Keratinocyte (primary cell): ENCODE results near the gene NANOS3. TPM values are rescaled to one million over a fixed set of nuclear protein-coding genes. Genes with fewer than 3 reads are reported as not detected.

ENCODE experiments used
- DNase-seq: peaks from one replicate; pipeline ENCODE4 v3.0.0-alpha.2; 2011; ENCODE audit warnings: low read depth, missing footprints, low spot score
- FAIRE-seq: peaks from 2 replicates; lab custom pipeline; 2011; peaks lifted over from hg19 to GRCh38; lab: Jason Lieb, UNC
- H2AFZ ChIP-seq: 2 replicates; pipeline ENCODE4 v1.6.0; 2012; ENCODE audit warnings: low read length, control low read depth, inconsistent platforms; ENCODE audit not compliant: control insufficient read depth
- H3K27ac ChIP-seq: 2 replicates; pipeline ENCODE4 v1.5.1; 2011; ENCODE audit warnings: low read length; ENCODE audit not compliant: control insufficient read depth, insufficient read depth
- H3K27me3 ChIP-seq: 3 replicates; pipeline ENCODE4 v1.6.0; 2011; ENCODE audit warnings: low read length; ENCODE audit not compliant: control insufficient read depth, insufficient read depth; ENCODE audit errors: extremely low read depth
- H3K36me3 ChIP-seq, 2 experiments: 2 replicates in 1 of 2; 3 replicates in 1 of 2; pipeline ENCODE4 v1.5.1; 2011; ENCODE audit warnings: low read length in 2 of 2, mild to moderate bottlenecking in 1 of 2; ENCODE audit not compliant: control insufficient read depth in 2 of 2, insufficient read depth in 2 of 2; ENCODE audit errors: extremely low read depth in 1 of 2
- H3K4me1 ChIP-seq: 3 replicates; pipeline ENCODE4 v1.5.1; 2011; ENCODE audit warnings: low read length; ENCODE audit not compliant: control insufficient read depth, insufficient read depth; ENCODE audit errors: extremely low read depth
- H3K4me2 ChIP-seq: 3 replicates; pipeline ENCODE4 v1.6.0; 2011; ENCODE audit warnings: low read depth, low read length; ENCODE audit not compliant: control insufficient read depth, insufficient read depth; ENCODE audit errors: extremely low read depth
- H3K4me3 ChIP-seq, 3 experiments: fragments of 200-600 bp in 1 of 3; sonication (generic) in 1 of 3; 2 replicates in 2 of 3; 3 replicates in 1 of 3; pipeline ENCODE4 v1.5.1; 2011 to 2016; ENCODE audit warnings: low read length in 3 of 3, mild to moderate bottlenecking in 3 of 3, control low read depth in 2 of 3, inconsistent platforms in 1 of 3, low read depth in 1 of 3, mixed read lengths in 1 of 3, mixed run types in 1 of 3, moderate library complexity in 1 of 3; ENCODE audit not compliant: control insufficient read depth in 2 of 3, insufficient read depth in 2 of 3; ENCODE audit errors: extremely low read depth in 1 of 3
- H3K79me2 ChIP-seq: 2 replicates; pipeline ENCODE4 v1.6.0; 2012; ENCODE audit warnings: low read length; ENCODE audit not compliant: control insufficient read depth, insufficient read depth
- H3K9ac ChIP-seq: 3 replicates; pipeline ENCODE4 v1.6.0; 2011; ENCODE audit warnings: low read length; ENCODE audit not compliant: control insufficient read depth, insufficient read depth; ENCODE audit errors: extremely low read depth
- H3K9me1 ChIP-seq: 3 replicates; pipeline ENCODE4 v1.6.0; 2011; ENCODE audit warnings: low read length; ENCODE audit not compliant: control insufficient read depth, insufficient read depth; ENCODE audit errors: extremely low read depth
- H3K9me3 ChIP-seq: 2 replicates; pipeline ENCODE4 v1.5.1; 2012; ENCODE audit warnings: low read depth, low read length; ENCODE audit not compliant: control insufficient read depth
- H4K20me1 ChIP-seq: 3 replicates; pipeline ENCODE4 v1.6.0; 2011; ENCODE audit warnings: low read length; ENCODE audit not compliant: control insufficient read depth, insufficient read depth; ENCODE audit errors: extremely low read depth
- EZH2 ChIP-seq: IDR thresholded peaks from one replicate; pipeline ENCODE4 v1.6.1; 2012; ENCODE audit warnings: inconsistent platforms, mild to moderate bottlenecking, low read length, moderate library complexity
- dilution Hi-C: fragments of 300-500 bp; cut with MboI; formaldehyde crosslinking; loops from one replicate; pipeline ENCODE4 v1.7.0; 2020; ENCODE audit warnings: low sequenced_read_pairs; ENCODE audit not compliant: extremely low pct_ligation_motif_present
- polyA plus RNA-seq, 5 experiments: library from polyadenylated mRNA; depleted of rRNA in 3 of 5; stranded (reverse) in 3 of 5; stranded (forward) in 1 of 5; unstranded in 1 of 5; fragments of >200 nt; gene quantifications; 1 replicate in 1 of 5; 2 replicates in 3 of 5; 3 replicates in 1 of 5; pipeline versions ENCODE4 v1.2.1 to v1.2.3, GENCODE V29; 2011 to 2012; ENCODE audit warnings: missing spikeins in 2 of 5, low read depth in 1 of 5, low replicate concordance in 1 of 5
- TF ChIP-seq, protein P1 (sequence below), 3 experiments: IDR thresholded peaks in 1 of 3; conservative IDR thresholded peaks in 1 of 3; optimal IDR thresholded peaks in 1 of 3; 2 replicates in 2 of 3; 3 replicates in 1 of 3; pipeline versions ENCODE3 to v1.5.1; 2011; ENCODE audit warnings: low read length in 3 of 3, mild to moderate bottlenecking in 3 of 3, moderate library complexity in 2 of 3, control low read depth in 1 of 3, inconsistent platforms in 1 of 3; ENCODE audit not compliant: insufficient read depth in 2 of 3; ENCODE audit errors: extremely low read depth in 1 of 3

The NANOS3 gene
- polyA plus RNA-seq, 1 donor (not counting 4 experiments of a cell fraction or from before 2014, with no cell fraction given), result 0.18 TPM

DNA sequence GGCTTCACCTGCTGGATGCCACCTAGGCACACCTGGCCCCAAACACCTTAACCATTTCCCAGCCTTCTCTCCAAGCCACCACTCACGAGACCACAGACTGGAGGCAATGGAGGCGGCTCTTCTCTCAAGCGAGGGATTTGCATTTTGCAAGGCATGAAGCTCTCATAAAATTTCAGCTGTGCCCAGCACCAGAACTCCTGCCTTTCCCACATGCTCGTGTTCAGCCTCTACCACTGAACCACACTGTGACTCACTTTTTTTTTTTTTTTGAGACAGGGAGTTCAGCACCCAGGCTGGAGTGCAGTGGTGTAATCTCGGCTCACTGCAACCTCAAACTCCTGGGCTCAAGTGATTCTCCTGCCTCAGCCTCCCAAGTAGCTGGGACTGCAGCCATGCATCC, 10.6 kb downstream of the NANOS3 start:
- H3K9ac ChIP-seq, result peak overlapping the region; percentile 58

DNA sequence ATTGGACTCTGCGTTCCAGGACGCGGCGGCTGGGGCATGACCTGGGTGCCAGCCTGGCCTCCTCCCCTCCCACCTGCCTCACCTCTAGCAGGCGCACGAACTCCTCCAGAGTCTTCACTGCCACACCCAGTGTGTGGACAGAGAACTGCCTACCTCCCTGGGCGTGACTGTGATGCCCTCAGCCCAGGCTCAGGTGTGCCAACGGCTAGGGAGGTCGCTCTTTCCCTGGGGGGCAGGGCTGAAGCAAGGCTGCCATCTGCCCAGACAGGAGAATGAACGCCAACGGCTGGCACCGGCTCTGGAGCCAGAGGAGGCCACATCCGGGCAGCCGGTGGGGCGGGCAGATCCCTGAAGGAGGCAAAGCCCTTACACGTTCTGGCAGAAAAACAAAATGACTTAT, 11.3 kb downstream of the NANOS3 start:
- H3K9ac ChIP-seq, result no peak overlapping the region
- no peaks in the 10 kb centered on the region for H3K79me2 ChIP-seq
- no peaks in the 10 kb centered on the region for H3K36me3 ChIP-seq
- no peak overlapping the region for H3K4me3 ChIP-seq
- no peaks in the 10 kb centered on the region for H3K9me1 ChIP-seq
- H3K27me3 ChIP-seq, result peaks cover 8% of the 10 kb centered on the region
- DNase-seq, result no peak
- dilution Hi-C loops, result no loop called here
- FAIRE-seq, result peak; percentile 56
- peak overlapping the region; percentile 36 for H3K4me2 ChIP-seq
- no peaks in the 10 kb centered on the region for H3K9me3 ChIP-seq
- H2AFZ ChIP-seq, result peak overlapping the region; percentile 17
- peaks cover 19% of the 10 kb centered on the region for H3K4me1 ChIP-seq
- no peaks in the 10 kb centered on the region for H4K20me1 ChIP-seq
- TF ChIP-seq, protein P1, sequence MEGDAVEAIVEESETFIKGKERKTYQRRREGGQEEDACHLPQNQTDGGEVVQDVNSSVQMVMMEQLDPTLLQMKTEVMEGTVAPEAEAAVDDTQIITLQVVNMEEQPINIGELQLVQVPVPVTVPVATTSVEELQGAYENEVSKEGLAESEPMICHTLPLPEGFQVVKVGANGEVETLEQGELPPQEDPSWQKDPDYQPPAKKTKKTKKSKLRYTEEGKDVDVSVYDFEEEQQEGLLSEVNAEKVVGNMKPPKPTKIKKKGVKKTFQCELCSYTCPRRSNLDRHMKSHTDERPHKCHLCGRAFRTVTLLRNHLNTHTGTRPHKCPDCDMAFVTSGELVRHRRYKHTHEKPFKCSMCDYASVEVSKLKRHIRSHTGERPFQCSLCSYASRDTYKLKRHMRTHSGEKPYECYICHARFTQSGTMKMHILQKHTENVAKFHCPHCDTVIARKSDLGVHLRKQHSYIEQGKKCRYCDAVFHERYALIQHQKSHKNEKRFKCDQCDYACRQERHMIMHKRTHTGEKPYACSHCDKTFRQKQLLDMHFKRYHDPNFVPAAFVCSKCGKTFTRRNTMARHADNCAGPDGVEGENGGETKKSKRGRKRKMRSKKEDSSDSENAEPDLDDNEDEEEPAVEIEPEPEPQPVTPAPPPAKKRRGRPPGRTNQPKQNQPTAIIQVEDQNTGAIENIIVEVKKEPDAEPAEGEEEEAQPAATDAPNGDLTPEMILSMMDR (optimal IDR thresholded peaks at IDR 0.05 in 1 of 3, IDR thresholded peaks at IDR 0.05 in 1 of 3, conservative IDR thresholded peaks at IDR 0.05 in 1 of 3; ENCODE audit: extremely low read depth in 1 of 3, insufficient read depth in 2 of 3, low read length in 3 of 3), result peak in 2 of 3 experiments; percentile 1 to 44
- no peak for TF ChIP-seq EZH2
- H3K27ac ChIP-seq, result no peak overlapping the region

More for the DNA sequence above, 10.6 kb downstream of the NANOS3 start:
- H3K9me3 ChIP-seq, result no peaks in the 10 kb centered on the region
- no peak for TF ChIP-seq EZH2
- TF ChIP-seq, protein P1 (optimal IDR thresholded peaks at IDR 0.05 in 1 of 3, IDR thresholded peaks at IDR 0.05 in 1 of 3, conservative IDR thresholded peaks at IDR 0.05 in 1 of 3; ENCODE audit: extremely low read depth in 1 of 3, insufficient read depth in 2 of 3, low read length in 3 of 3), result no peak
- dilution Hi-C loops, result no loop called here
- no peaks in the 10 kb centered on the region for H3K79me2 ChIP-seq
- DNase-seq (no peak), FAIRE-seq (no peak)
- H3K27me3 ChIP-seq, result peaks cover 8% of the 10 kb centered on the region
- no peaks in the 10 kb centered on the region for H3K36me3 ChIP-seq
- peak overlapping the region; percentile 12 for H3K27ac ChIP-seq
- peak overlapping the region; percentile 85 for H3K4me2 ChIP-seq
- peak overlapping the region in 2 of 3 experiments; percentile 25 to 36 for H3K4me3 ChIP-seq
- peaks cover 19% of the 10 kb centered on the region for H3K4me1 ChIP-seq
- no peaks in the 10 kb centered on the region for H3K9me1 ChIP-seq
- peak overlapping the region; percentile 84 for H2AFZ ChIP-seq
- no peaks in the 10 kb centered on the region for H4K20me1 ChIP-seq
